Activated CD4-positive, alpha-beta T cell treated with anti-CD3 and anti-CD28 coated beads, Interleukin-2, Interleukin-6, amounts not matched to agents 100 ng/mL and 50 ng/mL, durations not matched to agents 16 hours and 8 hours (primary cell): ENCODE measurements around the gene TRIM9.
"Not testable (repeated sequence)": the region's sequence is repeated elsewhere in the genome, so short reads cannot be mapped to it uniquely, and the experiment has no call there.

Experiments used
- DNase-seq: peaks from one replicate; pipeline ENCODE4 v3.0.0-alpha.2; 2020

The TRIM9 gene

DNA sequence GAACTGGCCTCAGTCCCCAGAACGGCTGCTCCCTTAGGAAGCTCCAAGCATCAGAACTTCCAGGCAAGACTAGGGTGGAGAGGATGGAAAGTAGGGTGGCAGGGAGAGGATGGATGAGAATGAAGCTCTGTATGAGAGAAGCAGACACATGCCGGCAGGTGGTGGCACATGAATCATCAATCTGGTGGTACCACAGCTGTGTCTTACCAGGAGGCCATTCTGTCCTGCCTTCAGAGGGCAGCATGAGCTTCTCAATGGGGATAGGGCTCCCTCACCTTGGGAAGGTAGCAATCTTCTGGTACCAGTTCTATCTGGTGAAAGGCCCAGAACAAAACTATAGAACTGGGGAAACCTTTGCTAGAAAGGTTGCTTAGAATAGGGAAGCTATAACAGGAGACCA is 95.2 kb downstream of the TRIM9 start:
- no peak for DNase-seq

GRCh38 chr14:50998612-50999011 is 96.3 kb downstream of the TRIM9 start:
- no peak for DNase-seq

GRCh38 chr14:50997712-50998111 is 97.2 kb downstream of the TRIM9 start:
- DNase-seq = no peak

DNA sequence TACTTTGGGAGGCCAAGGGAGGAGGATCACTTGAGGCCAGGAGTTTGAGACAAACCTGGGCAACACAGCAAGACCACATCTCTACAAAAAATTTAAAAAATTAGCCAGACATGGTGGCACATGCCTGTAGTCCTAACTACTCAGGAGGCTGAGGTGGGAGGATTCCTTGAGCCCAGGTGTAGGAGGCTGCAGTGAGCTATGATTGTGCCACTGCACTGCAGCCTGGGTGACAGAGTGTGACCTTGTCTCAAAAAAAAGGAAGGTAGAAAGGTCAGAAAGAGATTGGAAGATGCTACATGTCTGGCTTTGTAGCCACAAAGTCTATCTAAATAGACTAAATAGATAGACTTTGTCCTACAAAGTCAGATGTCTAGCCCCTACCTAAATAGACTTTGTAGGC is 100.7 kb downstream of the TRIM9 start:
- not testable (repeated sequence) for DNase-seq

- DNase-seq = no peak
These were observed 109.0 kb downstream of the TRIM9 start for GRCh38 chr14:50985859-50986331.

- DNase-seq = no peak
These were observed 109.6 kb downstream of the TRIM9 start for GRCh38 chr14:50985124-50985858.

- no peak for DNase-seq
These were observed 110.7 kb downstream of the TRIM9 start for GRCh38 chr14:50984036-50984710.

GRCh38 chr14:50979941-50980850 is 114.7 kb downstream of the TRIM9 start:
- no peak for DNase-seq

- DNase-seq = no peak
These were observed 116.0 kb downstream of the TRIM9 start for GRCh38 chr14:50978888-50979287.

GRCh38 chr14:50978529-50978871 is 116.4 kb downstream of the TRIM9 start:
- no peak for DNase-seq

DNA sequence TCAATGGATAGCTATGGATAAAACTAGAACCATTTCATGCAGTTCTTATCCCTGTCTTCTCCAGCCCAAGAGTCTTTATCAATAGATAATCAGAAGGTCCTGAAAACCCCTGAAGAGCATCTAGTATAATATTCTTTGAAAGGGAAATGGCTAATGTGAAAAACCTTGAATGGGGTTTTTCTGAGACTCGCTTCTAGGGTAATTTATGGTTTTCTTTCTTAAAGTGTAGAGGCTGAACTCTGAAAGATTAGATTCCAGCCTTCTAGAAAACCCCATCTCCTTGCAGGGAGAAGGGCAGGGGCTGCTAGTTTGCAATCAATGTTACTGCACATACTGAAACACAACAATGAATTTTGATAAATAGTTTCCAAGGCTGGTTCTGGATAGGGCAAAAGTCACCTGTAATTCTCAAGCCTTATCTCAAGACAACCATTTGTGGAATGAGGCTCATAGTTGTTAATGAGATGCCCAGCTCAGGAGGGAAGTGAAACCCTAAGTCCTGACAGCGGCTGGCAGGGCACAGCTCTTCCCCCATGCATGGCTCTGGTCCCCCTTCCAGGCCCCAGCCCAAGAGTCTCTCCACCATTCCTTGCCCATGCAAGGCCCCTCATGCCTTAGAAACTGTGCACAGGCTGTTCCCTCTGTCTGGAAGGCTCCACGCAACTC is 116.9 kb downstream of the TRIM9 start:
- DNase-seq = no peak

- no peak for DNase-seq
These were observed 120.8 kb downstream of the TRIM9 start for GRCh38 chr14:50974118-50974517.

GRCh38 chr14:50972734-50973133 is 122.2 kb downstream of the TRIM9 start:
- DNase-seq = no peak

DNA sequence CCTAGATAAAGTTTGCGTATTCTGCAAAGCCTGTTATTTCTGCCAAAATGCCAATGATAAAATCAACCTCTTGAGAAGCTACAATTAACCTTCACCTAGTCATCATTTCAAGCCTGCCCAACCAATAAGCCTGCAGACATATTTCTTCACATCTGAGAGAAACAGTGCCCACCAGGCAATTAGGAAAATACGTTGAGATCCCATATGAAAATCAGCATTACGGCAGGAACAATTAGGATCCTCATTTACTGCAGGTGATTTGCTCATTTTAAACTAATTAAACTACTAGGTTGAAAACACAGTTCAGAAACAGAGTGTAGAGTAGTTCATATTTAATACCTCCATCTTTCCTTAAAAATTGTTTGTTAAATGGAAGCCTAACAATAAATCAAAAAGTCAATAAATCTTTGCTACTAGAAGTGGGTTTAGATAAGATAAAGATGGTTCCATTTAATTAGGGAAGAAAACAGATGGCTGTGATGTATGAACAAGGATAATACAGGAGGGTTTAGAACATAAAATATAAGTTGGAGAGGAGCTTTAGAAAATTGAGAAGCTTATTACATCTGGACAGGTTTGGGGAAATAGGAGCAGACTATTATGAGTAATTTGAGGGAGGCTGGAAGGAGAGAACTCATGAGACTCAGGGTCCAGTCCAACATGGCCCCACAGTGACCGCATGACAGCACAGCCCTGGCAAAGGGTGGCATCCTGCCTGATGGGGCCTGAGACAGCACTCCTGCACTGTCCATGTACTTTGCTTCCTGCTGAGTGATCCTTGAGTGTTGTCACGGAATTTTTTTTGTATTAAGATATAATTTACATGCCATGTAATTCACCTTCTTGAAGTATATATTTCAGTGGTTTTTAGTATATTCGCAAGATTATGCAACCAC is 123.8 kb downstream of the TRIM9 start:
- no peak for DNase-seq

DNA sequence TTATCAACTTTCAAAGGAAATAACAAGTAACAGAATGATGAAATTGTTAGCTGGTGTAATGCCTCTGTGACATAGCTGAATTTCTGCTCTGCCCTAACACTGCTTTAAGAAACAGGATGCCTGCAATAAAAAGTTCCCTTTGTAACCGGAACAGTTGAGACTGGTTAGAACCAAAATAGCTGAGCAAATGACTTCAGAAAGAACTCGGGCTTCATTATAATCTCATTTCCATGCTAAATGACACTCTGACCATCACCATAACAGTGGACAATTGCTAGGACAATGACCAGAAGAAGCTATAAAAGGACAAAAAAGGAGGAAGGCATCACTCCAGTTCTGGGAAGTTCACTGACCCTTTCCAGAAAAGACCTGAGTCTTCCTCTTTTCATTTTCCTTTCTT is 127.1 kb downstream of the TRIM9 start:
- DNase-seq = no peak

- DNase-seq = no peak
These were observed 127.8 kb downstream of the TRIM9 start for GRCh38 chr14:50967103-50967502.

DNA sequence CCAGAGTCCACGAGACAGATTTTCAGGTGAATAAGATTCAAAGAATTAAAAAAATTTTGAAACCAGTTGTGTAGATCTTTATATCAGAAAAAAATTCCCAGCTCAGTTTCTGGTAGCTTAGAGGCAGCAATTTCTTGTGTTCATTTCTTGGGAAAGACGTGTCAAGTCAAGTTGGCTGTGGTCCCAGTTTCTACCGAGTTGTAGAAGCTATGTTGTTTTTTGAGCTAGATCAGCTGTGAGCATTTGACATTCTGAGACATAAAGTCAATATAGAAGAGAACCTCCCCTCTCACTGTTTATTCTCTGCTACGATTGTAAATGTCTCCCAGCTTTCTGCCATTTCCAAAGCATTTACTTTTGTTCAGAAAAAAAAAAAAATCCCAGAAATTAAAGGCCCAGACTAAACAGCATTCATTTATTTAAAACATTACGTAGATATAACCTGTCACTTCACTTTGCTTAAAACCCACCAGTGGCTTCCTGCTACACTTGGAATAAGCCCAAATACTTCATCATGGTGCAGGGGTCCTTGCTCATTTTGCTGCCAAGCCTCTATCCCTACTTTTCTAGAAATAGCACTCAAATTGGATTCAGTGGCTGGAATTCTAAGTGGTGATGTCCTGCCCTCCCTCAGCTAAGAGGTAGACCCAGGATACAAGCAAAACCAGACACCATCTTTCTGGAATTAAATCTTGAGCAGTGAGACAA is 130.1 kb downstream of the TRIM9 start:
- DNase-seq = no peak

DNA sequence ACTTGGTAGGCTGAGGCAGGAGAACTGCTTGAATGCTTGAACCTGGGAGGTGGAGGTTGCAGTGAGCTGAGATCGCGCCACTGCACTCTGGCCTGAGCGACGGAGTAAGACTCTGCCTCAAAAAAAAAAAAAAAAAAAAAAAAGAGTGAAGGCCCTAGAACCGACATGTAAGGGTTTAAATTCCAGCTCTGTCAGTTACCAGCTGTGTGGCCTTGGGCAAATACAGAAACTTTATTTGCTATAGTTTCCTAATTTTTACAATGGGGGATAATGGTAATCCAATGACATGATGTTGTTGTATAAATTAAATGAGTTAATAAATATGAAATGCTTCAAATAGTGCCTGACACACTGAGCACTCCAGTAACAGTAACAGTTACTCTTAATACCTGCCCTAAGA is 131.0 kb downstream of the TRIM9 start:
- DNase-seq = no peak

DNA sequence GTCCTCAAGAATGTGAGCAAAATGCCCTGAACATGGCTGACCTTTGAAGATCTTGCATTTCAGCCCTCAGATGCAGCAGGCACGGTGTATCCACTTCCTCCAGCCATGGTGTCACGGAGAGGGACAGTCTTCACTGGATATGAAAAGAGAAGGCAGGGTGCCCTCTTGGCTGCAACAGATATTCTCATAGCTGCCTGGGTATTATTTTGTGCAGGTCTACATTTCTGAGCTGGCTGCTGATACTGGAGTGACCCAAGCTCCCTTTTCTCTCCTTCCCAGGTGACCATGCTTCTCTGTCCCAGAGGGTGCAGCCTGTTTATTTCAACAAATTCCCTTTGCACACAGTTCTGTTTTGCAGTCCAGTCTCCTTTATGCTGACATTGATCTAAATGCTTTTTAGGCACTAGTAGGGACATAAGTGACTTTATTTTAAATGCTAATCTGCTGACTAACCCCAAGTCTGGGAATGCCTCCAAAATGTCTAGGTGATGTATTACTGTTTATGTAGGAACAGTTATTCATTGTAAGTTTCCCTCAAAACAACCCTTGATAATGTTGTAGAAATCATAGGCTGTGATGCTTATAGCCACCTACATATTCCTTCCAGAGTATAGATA is 133.2 kb downstream of the TRIM9 start:
- no peak for DNase-seq

DNA sequence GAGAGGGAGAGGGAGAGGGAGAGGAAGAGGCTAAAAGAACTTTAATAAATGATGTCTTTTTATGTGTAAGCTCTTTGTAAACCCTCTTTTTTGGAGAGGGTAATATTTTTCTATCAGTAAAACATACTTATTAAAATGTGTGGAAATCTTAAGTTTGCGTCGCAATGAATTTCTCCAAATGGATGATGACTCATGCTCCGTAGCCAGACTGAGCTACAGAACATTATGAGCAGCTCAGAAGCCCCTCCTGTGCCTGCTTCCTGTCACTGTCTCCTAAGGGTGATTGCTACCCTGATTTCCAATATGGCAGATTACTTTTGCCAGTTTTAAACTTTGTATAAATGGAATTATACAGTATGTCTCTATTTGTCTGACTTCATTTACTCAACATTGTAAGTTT is 137.6 kb downstream of the TRIM9 start:
- DNase-seq = no peak

GRCh38 chr14:50956421-50956820 is 138.5 kb downstream of the TRIM9 start:
- DNase-seq = not testable (repeated sequence)
